IMR-90 (cell line): ENCODE measurements around the gene TPR. TPM values are rescaled to one million over a fixed set of nuclear protein-coding genes. Genes with fewer than 3 reads are reported as not detected.

Source experiments
- ATAC-seq: fragments of 200-7000 bp; cut with Tn5 transposase; 2 replicates; pipeline ENCODE4 v1.9.1; 2020; ENCODE audit warnings: low read depth, mild to moderate bottlenecking, moderate library complexity
- BruUV-seq: library from RNA; stranded (reverse); fragments of 400-500 nt; replicated peaks from 2 replicates; lab custom pipeline; 2021; lab: Mats Ljungman, UMichigan
- CTCF ChIA-PET: fragments of 300-600 bp; formaldehyde crosslinking; extraction: SDS; loops from one replicate; lab custom pipeline; 2021; ENCODE audit warnings: antibody characterized with exemption; lab: Yijun Ruan, JAX
- POLR2A ChIA-PET: fragments of 300-600 bp; sonication (Branson Sonifier 250); formaldehyde crosslinking; loops from one replicate; lab custom pipeline; 2022; ENCODE audit warnings: antibody characterized with exemption; ENCODE audit not compliant: unreplicated experiment; lab: Charles Lee
- DNase-seq: peaks from one replicate; pipeline ENCODE4 v3.0.0; 2013
- H2AFZ ChIP-seq: replicated peaks from 2 replicates; pipeline ENCODE3; 2013; ENCODE audit warnings: low read length, mild to moderate bottlenecking; ENCODE audit not compliant: poor library complexity
- H2AK5ac ChIP-seq: 2 replicates; pipeline ENCODE4 v1.6.1; 2013; ENCODE audit warnings: low read depth, low read length, inconsistent platforms
- H2AK9ac ChIP-seq: replicated peaks from 2 replicates; pipeline ENCODE3; 2013; ENCODE audit warnings: mild to moderate bottlenecking, low read depth, low read length, moderate library complexity; ENCODE audit not compliant: poor library complexity
- H2BK120ac ChIP-seq: 2 replicates; pipeline ENCODE4 v1.6.1; 2013; ENCODE audit warnings: low read depth, low read length, inconsistent platforms
- H2BK15ac ChIP-seq: 3 replicates; pipeline ENCODE4 v1.6.1; 2013; ENCODE audit warnings: low read depth, low read length, inconsistent platforms
- H2BK20ac ChIP-seq: 2 replicates; pipeline ENCODE4 v1.6.1; 2013; ENCODE audit warnings: low read depth, mild to moderate bottlenecking, inconsistent platforms, low read length, moderate library complexity
- H2BK5ac ChIP-seq: 2 replicates; pipeline ENCODE4 v1.6.1; 2013; ENCODE audit warnings: mild to moderate bottlenecking, low read depth, low read length, inconsistent platforms; ENCODE audit not compliant: poor library complexity, severe bottlenecking
- H3K14ac ChIP-seq: replicated peaks from 2 replicates; pipeline ENCODE4 v1.6.1; 2013; ENCODE audit warnings: low read depth, low read length, inconsistent platforms
- H3K18ac ChIP-seq: 2 replicates; pipeline ENCODE4 v1.6.1; 2013; ENCODE audit warnings: low read depth, low read length, control low read depth
- H3K23ac ChIP-seq: 2 replicates; pipeline ENCODE4 v1.6.1; 2013; ENCODE audit warnings: low read depth, low read length, inconsistent platforms
- H3K27ac ChIP-seq: 2 replicates; pipeline ENCODE4 v1.5.1; 2013; ENCODE audit warnings: mild to moderate bottlenecking, control low read depth, low read length; ENCODE audit not compliant: insufficient read depth
- H3K27me3 ChIP-seq: 2 replicates; pipeline ENCODE4 v1.6.1; 2013; ENCODE audit warnings: low read length; ENCODE audit not compliant: control insufficient read depth, insufficient read depth
- H3K36me3 ChIP-seq: 2 replicates; pipeline ENCODE4 v1.6.1; 2013; ENCODE audit warnings: low read length, mixed read lengths; ENCODE audit not compliant: control insufficient read depth, insufficient read depth
- H3K4ac ChIP-seq: 2 replicates; pipeline ENCODE4 v1.6.1; 2013; ENCODE audit warnings: low read depth, low read length, inconsistent platforms
- H3K4me1 ChIP-seq: 2 replicates; pipeline ENCODE4 v1.6.1; 2013; ENCODE audit warnings: low read length, mixed read lengths; ENCODE audit not compliant: control insufficient read depth, insufficient read depth
- H3K4me2 ChIP-seq: 2 replicates; pipeline ENCODE4 v1.6.1; 2013; ENCODE audit warnings: low read depth, mild to moderate bottlenecking, control low read depth, low read length, moderate library complexity
- H3K4me3 ChIP-seq: 2 replicates; pipeline ENCODE4 v1.5.1; 2013; ENCODE audit warnings: low read depth, mild to moderate bottlenecking, control low read depth, low read length, moderate library complexity; ENCODE audit not compliant: insufficient read depth
- H3K56ac ChIP-seq: 2 replicates; pipeline ENCODE4 v1.6.1; 2013; ENCODE audit warnings: low read length, inconsistent platforms; ENCODE audit not compliant: insufficient read depth; ENCODE audit errors: extremely low read depth
- H3K79me1 ChIP-seq, 2 experiments: 2 replicates each; pipeline ENCODE4 v1.6.1; 2013; ENCODE audit warnings: low read length in 2 of 2, inconsistent platforms in 1 of 2, low read depth in 1 of 2
- H3K9ac ChIP-seq: 2 replicates; pipeline ENCODE4 v1.6.1; 2013; ENCODE audit warnings: low read depth, low read length, control low read depth
- H3K9me1 ChIP-seq: 2 replicates; pipeline ENCODE4 v1.6.1; 2013; ENCODE audit warnings: low read length, inconsistent platforms; ENCODE audit not compliant: insufficient read depth
- H3K9me3 ChIP-seq: 2 replicates; pipeline ENCODE4 v1.6.1; 2013; ENCODE audit warnings: low read length; ENCODE audit not compliant: control insufficient read depth, insufficient read depth
- H4K20me1 ChIP-seq: 2 replicates; pipeline ENCODE4 v1.6.1; 2013; ENCODE audit warnings: low read length, inconsistent platforms; ENCODE audit not compliant: insufficient read depth
- H4K5ac ChIP-seq: 2 replicates; pipeline ENCODE4 v1.6.1; 2013; ENCODE audit warnings: mild to moderate bottlenecking, low read depth, low read length, control low read depth
- H4K8ac ChIP-seq, 2 experiments: 2 replicates each; pipeline ENCODE4 v1.6.1; 2013; ENCODE audit warnings: low read depth in 2 of 2, low read length in 2 of 2, control low read depth in 1 of 2, inconsistent platforms in 1 of 2
- H4K91ac ChIP-seq: 2 replicates; pipeline ENCODE4 v1.6.1; 2013; ENCODE audit warnings: low read depth, low read length, inconsistent platforms; ENCODE audit not compliant: insufficient read depth
- CHD1 ChIP-seq: IDR thresholded peaks from 2 replicates; pipeline ENCODE4 v1.6.1; 2012; ENCODE audit warnings: low read depth, low read length, improper control_type of control experiment
- WGBS, 2 experiments: methylation state at CpG; one replicate each; pipeline versions ENCODE4 v1.1.5 to v1.1.7; 2013; ENCODE audit warnings: missing lambda C conversion rate in 2 of 2; ENCODE audit not compliant: insufficient read length in 1 of 2; ENCODE audit errors: extremely low coverage in 2 of 2; 5-methylcytosine and 5-hydroxymethylcytosine counted together
- dilution Hi-C: fragments of 300-500 bp; cut with HindIII; formaldehyde crosslinking; loops from one replicate; pipeline ENCODE4 v1.14.3; 2018; ENCODE audit warnings: low sequenced_read_pairs; ENCODE audit not compliant: unreplicated experiment
- in situ Hi-C: fragments of 300-500 bp; cut with MboI; formaldehyde crosslinking; loops from 3 replicates; pipeline ENCODE4 v1.14.3; 2019; ENCODE audit warnings: low sequenced_read_pairs, inconsistent platforms, mixed read lengths
- intact Hi-C: fragments of 100-400 bp; cut with micrococcal nuclease; formaldehyde crosslinking; loops from 2 replicates; pipeline ENCODE4 v1.10.0; 2022
- polyA plus RNA-seq, 3 experiments: library from polyadenylated mRNA; depleted of rRNA; stranded (reverse); fragments of >200 nt; gene quantifications; 2 replicates each; pipeline ENCODE4 v1.2.3, GENCODE V29; 2012; ENCODE audit warnings: low replicate concordance in 1 of 3
- total RNA-seq: library from RNA; depleted of rRNA; stranded (reverse); fragments of >200 nt; gene quantifications from 2 replicates; pipeline ENCODE4 v1.2.3, GENCODE V29; 2012
- TF ChIP-seq, protein P1 (sequence below): fragments of 150-350 bp; IDR thresholded peaks from 2 replicates; pipeline ENCODE4 v1.6.1; 2016; ENCODE audit warnings: low read depth, mild to moderate bottlenecking, low read length, moderate library complexity, borderline replicate concordance

The TPR gene
- total and polyA plus RNA-seq, 2 of the 4 experiments (the other 2 are of a cell fraction), result 38.2 to 60.4 TPM

DNA sequence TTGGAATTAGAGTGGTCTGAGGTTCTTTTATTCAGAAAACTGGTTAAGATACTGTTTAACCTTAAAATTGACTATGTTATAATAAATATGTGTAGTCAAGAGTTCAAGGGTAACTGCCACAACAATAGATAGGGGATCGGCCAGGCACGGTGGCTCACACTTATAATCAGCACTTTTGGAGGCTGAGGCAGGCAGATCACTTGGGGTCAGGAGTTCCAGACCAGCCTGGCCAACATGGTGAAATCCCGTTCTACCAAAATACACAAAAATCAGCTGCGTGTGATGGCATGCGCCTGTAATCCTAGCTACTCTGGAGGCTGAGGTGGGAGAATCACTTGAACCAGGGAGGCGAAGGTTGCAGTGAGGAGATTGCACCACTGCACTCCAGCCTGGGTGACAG is 46.4 kb upstream of the TPR start:
- Histone ChIP-seq H3K27ac (no peak overlapping the region), H3K79me1 (no peaks in the 10 kb centered on the region; a peak in 1 of 4 replicates), H4K20me1 (no peaks in the 10 kb centered on the region), H2BK5ac (no peak overlapping the region), H2AFZ (no peak overlapping the region), H3K4me2 (no peak overlapping the region), H3K9me1 (peaks cover 3% of the 10 kb centered on the region; the same call in 1 of the 2 replicates), H4K91ac (no peak overlapping the region), H2BK20ac (no peak overlapping the region), H3K18ac (no peak overlapping the region; the same call in 1 of the 2 replicates), H3K36me3 (peaks cover 5% of the 10 kb centered on the region), H2AK5ac (0 out of 2 replicates have a peak overlapping the region, but pooled peaks have one; percentile 20), H3K56ac (no peak overlapping the region), H3K4ac (no peak overlapping the region), H3K27me3 (no peaks in the 10 kb centered on the region), H2BK15ac (no peak overlapping the region), H4K5ac (no peak overlapping the region; the same call in 1 of the 2 replicates), H3K9ac (no peak overlapping the region), H2BK120ac (no peak overlapping the region), H3K23ac (no peak overlapping the region), H3K9me3 (no peaks in the 10 kb centered on the region), H3K14ac (no peak overlapping the region), H3K4me1 (peaks cover 7% of the 10 kb centered on the region), H4K8ac (no peak overlapping the region), H2AK9ac (no peak overlapping the region), H3K4me3 (no peak overlapping the region)
- in situ Hi-C loops, result no loop called here
- ChIA-PET POLR2A (no interaction called here), CTCF (no interaction called here)
- intact Hi-C loops, result loop anchor here (5.0 kb wide), 1 partner anchor 56 kb away; no protein-coding TSS in a partner anchor
- TF ChIP-seq, protein P1, sequence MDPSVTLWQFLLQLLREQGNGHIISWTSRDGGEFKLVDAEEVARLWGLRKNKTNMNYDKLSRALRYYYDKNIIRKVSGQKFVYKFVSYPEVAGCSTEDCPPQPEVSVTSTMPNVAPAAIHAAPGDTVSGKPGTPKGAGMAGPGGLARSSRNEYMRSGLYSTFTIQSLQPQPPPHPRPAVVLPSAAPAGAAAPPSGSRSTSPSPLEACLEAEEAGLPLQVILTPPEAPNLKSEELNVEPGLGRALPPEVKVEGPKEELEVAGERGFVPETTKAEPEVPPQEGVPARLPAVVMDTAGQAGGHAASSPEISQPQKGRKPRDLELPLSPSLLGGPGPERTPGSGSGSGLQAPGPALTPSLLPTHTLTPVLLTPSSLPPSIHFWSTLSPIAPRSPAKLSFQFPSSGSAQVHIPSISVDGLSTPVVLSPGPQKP, result no peak
- TF ChIP-seq CHD1, result no peak
- dilution Hi-C loops, result no loop called here
- no peak for ATAC-seq
- no CpG with 5 or more reads among the region's 6 CpGs for WGBS, 2 experiments
- no TSS peak for BruUV-seq
- no peak for DNase-seq
